CD8-positive, alpha-beta memory T cell (primary cell): Measurements from ENCODE around the gene ACAT2. TPM values are rescaled to one million over a fixed set of nuclear protein-coding genes. Genes with fewer than 3 reads are reported as not detected.
"Not testable (repeated sequence)": the region's sequence is repeated elsewhere in the genome, so short reads cannot be mapped to it uniquely, and the experiment has no call there.

Experiments
- CTCF ChIA-PET: fragments of 350-600 bp; sonication (Branson Sonifier 250); formaldehyde crosslinking; loops from one replicate; lab custom pipeline; 2021; ENCODE audit warnings: antibody characterized with exemption; lab: Charles Lee
- POLR2A ChIA-PET: fragments of 350-600 bp; sonication (Branson Sonifier 250); formaldehyde crosslinking; loops from one replicate; lab custom pipeline; 2021; ENCODE audit warnings: antibody characterized with exemption; lab: Charles Lee
- DNase-seq, 5 donors: peaks; one replicate each; pipeline versions ENCODE4 v3.0.0 to v3.0.0-alpha.2; 2020 to 2022; ENCODE audit warnings: mixed read lengths in 1 of 5
- H3K27ac ChIP-seq: one replicate; pipeline ENCODE4 v1.7.0; 2013; ENCODE audit warnings: low read depth, mild to moderate bottlenecking, low read length, moderate library complexity
- H3K27me3 ChIP-seq: 2 replicates; pipeline ENCODE4 v1.7.0; 2013; ENCODE audit warnings: low read length, mild to moderate bottlenecking; ENCODE audit not compliant: insufficient read depth, poor library complexity, severe bottlenecking
- H3K36me3 ChIP-seq: 2 replicates; pipeline ENCODE4 v1.7.0; 2013; ENCODE audit warnings: mild to moderate bottlenecking, low read length, moderate library complexity; ENCODE audit not compliant: insufficient read depth
- H3K4me1 ChIP-seq: 2 replicates; pipeline ENCODE4 v1.7.0; 2013; ENCODE audit warnings: mild to moderate bottlenecking, low read length, moderate library complexity; ENCODE audit not compliant: insufficient read depth
- H3K4me3 ChIP-seq: 2 replicates; pipeline ENCODE4 v1.7.0; 2013; ENCODE audit warnings: mild to moderate bottlenecking, low read length
- H3K9me3 ChIP-seq: 2 replicates; pipeline ENCODE4 v1.7.0; 2013; ENCODE audit warnings: mild to moderate bottlenecking, low read length
- H3K27ac Mint-ChIP-seq, 8 donors: one replicate each; pipeline ENCODE4 v1.8.0; 2020 to 2021; ENCODE audit warnings: mixed read lengths in 8 of 8, mild to moderate bottlenecking in 6 of 8, inconsistent platforms in 3 of 8, moderate library complexity in 3 of 8
- H3K27me3 Mint-ChIP-seq, 2 donors: one replicate each; pipeline ENCODE4 v1.8.0; 2020 to 2021; ENCODE audit warnings: mixed read lengths in 2 of 2, mild to moderate bottlenecking in 1 of 2, moderate library complexity in 1 of 2
- H3K36me3 Mint-ChIP-seq, 3 donors: one replicate each; pipeline ENCODE4 v1.8.0; 2020 to 2021; ENCODE audit warnings: mixed read lengths in 3 of 3, inconsistent platforms in 1 of 3, mild to moderate bottlenecking in 1 of 3
- H3K4me1 Mint-ChIP-seq, 3 donors: one replicate each; pipeline ENCODE4 v1.8.0; 2020 to 2021; ENCODE audit warnings: mixed read lengths in 3 of 3, inconsistent platforms in 1 of 3, mild to moderate bottlenecking in 1 of 3
- H3K4me3 Mint-ChIP-seq, 7 donors: one replicate each; pipeline ENCODE4 v1.8.0; 2020 to 2021; ENCODE audit warnings: mixed read lengths in 7 of 7, mild to moderate bottlenecking in 6 of 7, moderate library complexity in 4 of 7, inconsistent platforms in 2 of 7
- H3K9me3 Mint-ChIP-seq, 5 donors: one replicate each; pipeline ENCODE4 v1.8.0; 2020 to 2022; ENCODE audit warnings: mixed read lengths in 5 of 5, mild to moderate bottlenecking in 3 of 5, moderate library complexity in 2 of 5, inconsistent platforms in 1 of 5
- polyA plus RNA-seq: library from polyadenylated mRNA; unstranded; fragments of 300-500 nt; fragmentation: Illumina TruSeq; gene quantifications from one replicate; pipeline ENCODE4 v1.2.3, GENCODE V29; 2021
- total RNA-seq, 2 experiments: library from RNA; stranded (reverse); gene quantifications; one replicate each; pipeline ENCODE4 v1.2.3, GENCODE V29; 2021

ACAT2 gene
- total and polyA plus RNA-seq, 3 experiments from 2014 or later, result 33.3 to 69.7 (median 68.8) TPM

- ChIA-PET POLR2A (interaction anchor here (0.5 to 4.5 kb wide), 12 partner anchors 8 to 674 kb away, joined by 3 to 84 read pairs (median 3); partner anchors contain the start of genes ACAT2, IGF2R, SOD2 and WTAP), CTCF (interaction anchor here (1.0 to 2.4 kb wide), 9 partner anchors 20 to 297 kb away, joined by 3 to 12 read pairs (median 4); partner anchors contain the start of genes ACAT2 and WTAP)
- Histone ChIP-seq H3K4me1 (peaks cover 50% of the 10 kb centered on the region), H3K27ac (peak within 1 kb of the TSS; percentile 95), H3K9me3 (no peaks in the 10 kb centered on the region), H3K36me3 (peaks cover 38% of the 10 kb centered on the region), H3K4me3 (peak within 1 kb of the TSS; percentile 97), H3K27me3 (no peaks in the 10 kb centered on the region)
- peak; percentile 85 to 93 (median 87) for DNase-seq
- H3K36me3 Mint-ChIP-seq, result peaks cover 0 to 74% (median 17%) of the 10 kb centered on the region in 3 donors
- H3K9me3 Mint-ChIP-seq, result no peaks in the 10 kb centered on the region
- H3K27ac Mint-ChIP-seq, result peak within 1 kb of the TSS; percentile 94 to 99 (median 98)
- peaks cover 55 to 74% (median 66%) of the 10 kb centered on the region in 3 donors for H3K4me1 Mint-ChIP-seq
- H3K4me3 Mint-ChIP-seq, result peak within 1 kb of the TSS; percentile 93 to 100 (median 98)
- peaks cover 0 to 3% of the 10 kb centered on the region in 2 donors for H3K27me3 Mint-ChIP-seq
Measured at GRCh38 chr6:159790149-159790955, 28.5 kb downstream of the ACAT2 start, which contains the start of gene MRPL18. MRPL18 (plus strand) TSS chr6:159790467; CDS start chr6:159790588, 121 bp downstream.

- POLR2A ChIA-PET, result interaction anchor here (0.5 to 4.5 kb wide), 6 partner anchors 28 to 225 kb away, joined by 3 to 84 read pairs (median 16); partner anchors contain the start of genes ACAT2, IGF2R, SOD2 and WTAP
- H3K4me3 ChIP-seq, result peak overlapping the region; percentile 97
- peaks cover 32% of the 10 kb centered on the region for H3K36me3 ChIP-seq
- Mint-ChIP-seq H3K4me1 (peaks cover 51 to 73% (median 61%) of the 10 kb centered on the region in 3 donors), H3K4me3 (peak overlapping the region; percentile 93 to 100 (median 98)), H3K36me3 (peaks cover 0 to 71% (median 17%) of the 10 kb centered on the region in 3 donors), H3K9me3 (no peaks in the 10 kb centered on the region), H3K27me3 (peaks cover 0 to 3% of the 10 kb centered on the region in 2 donors), H3K27ac (peak overlapping the region; percentile 94 to 99 (median 98))
- H3K27me3 ChIP-seq, result no peaks in the 10 kb centered on the region
- peak overlapping the region; percentile 95 for H3K27ac ChIP-seq
- DNase-seq, result peak in 3 of 5 donors; percentile 6 to 24 (median 11)
- H3K9me3 ChIP-seq, result no peaks in the 10 kb centered on the region
- peaks cover 50% of the 10 kb centered on the region for H3K4me1 ChIP-seq
- CTCF ChIA-PET, result interaction anchor here (1.1 to 2.4 kb wide), 5 partner anchors 31 to 177 kb away, joined by 3 to 12 read pairs (median 5); partner anchors contain the start of gene WTAP
Measured at GRCh38 chr6:159790956-159791598, 29.2 kb downstream of the ACAT2 start.

GRCh38 chr6:159794976-159795375, 33.1 kb downstream of the ACAT2 start:
- peaks cover 33 to 54% (median 37%) of the 10 kb centered on the region in 3 donors for H3K4me1 Mint-ChIP-seq
- H3K9me3 Mint-ChIP-seq, H3K27ac ChIP-seq, H3K4me3 ChIP-seq, DNase-seq, H3K27me3 Mint-ChIP-seq, H3K9me3 ChIP-seq, POLR2A ChIA-PET, H3K4me3 Mint-ChIP-seq, CTCF ChIA-PET, H3K27me3 ChIP-seq: not testable (repeated sequence)
- Histone ChIP-seq H3K36me3 (peaks cover 43% of the 10 kb centered on the region), H3K4me1 (peaks cover 29% of the 10 kb centered on the region)
- H3K27ac Mint-ChIP-seq, result peak overlapping the region in 2 of 8 donors; percentile 5 to 51
- H3K36me3 Mint-ChIP-seq, result peaks cover 4 to 80% (median 16%) of the 10 kb centered on the region in 3 donors

GRCh38 chr6:159797554-159797953, 35.7 kb downstream of the ACAT2 start:
- Histone ChIP-seq H3K36me3 (peaks cover 35% of the 10 kb centered on the region), H3K27me3 (no peaks in the 10 kb centered on the region), H3K4me1 (peaks cover 9% of the 10 kb centered on the region), H3K4me3 (no peak overlapping the region), H3K27ac (no peak overlapping the region), H3K9me3 (no peaks in the 10 kb centered on the region)
- Mint-ChIP-seq H3K4me1 (peaks cover 13 to 33% (median 14%) of the 10 kb centered on the region in 3 donors), H3K27ac (peak overlapping the region in 4 of 8 donors; percentile 35 to 72 (median 46)), H3K36me3 (peaks cover 4 to 67% (median 8%) of the 10 kb centered on the region in 3 donors), H3K9me3 (no peaks in the 10 kb centered on the region), H3K4me3 (no peak overlapping the region), H3K27me3 (no peaks in the 10 kb centered on the region)
- CTCF ChIA-PET, result no interaction called here
- POLR2A ChIA-PET, result no interaction called here
- no peak for DNase-seq

GRCh38 chr6:159800141-159800865, 38.5 kb downstream of the ACAT2 start, which contains the start of gene PNLDC1:
PNLDC1 (plus strand) TSS chr6:159800276; CDS start chr6:159800308, 32 bp downstream.
- peak within 1 kb of the TSS in 1 of 8 donors; percentile 52 for H3K27ac Mint-ChIP-seq
- DNase-seq, result no peak
- no peaks in the 10 kb centered on the region for H3K4me1 ChIP-seq
- no peak within 1 kb of the TSS for H3K27ac ChIP-seq
- H3K4me3 Mint-ChIP-seq, result no peak within 1 kb of the TSS
- CTCF ChIA-PET, result no interaction called here
- no peaks in the 10 kb centered on the region for H3K27me3 ChIP-seq
- H3K9me3 ChIP-seq, result no peaks in the 10 kb centered on the region
- no peaks in the 10 kb centered on the region for H3K27me3 Mint-ChIP-seq
- peaks cover 24% of the 10 kb centered on the region for H3K36me3 ChIP-seq
- H3K4me1 Mint-ChIP-seq, result peaks cover 0 to 11% (median 4%) of the 10 kb centered on the region in 3 donors
- no peaks in the 10 kb centered on the region for H3K9me3 Mint-ChIP-seq
- no peak within 1 kb of the TSS for H3K4me3 ChIP-seq
- H3K36me3 Mint-ChIP-seq, result peaks cover 4 to 49% (median 6%) of the 10 kb centered on the region in 3 donors
- POLR2A ChIA-PET, result no interaction called here

- Histone ChIP-seq H3K27ac (no peak overlapping the region), H3K4me1 (no peaks in the 10 kb centered on the region), H3K27me3 (no peaks in the 10 kb centered on the region), H3K9me3 (no peaks in the 10 kb centered on the region), H3K4me3 (no peak overlapping the region), H3K36me3 (peaks cover 23% of the 10 kb centered on the region)
- H3K4me1 Mint-ChIP-seq, result peaks cover 0 to 6% (median 2%) of the 10 kb centered on the region in 3 donors
- H3K4me3 Mint-ChIP-seq, result no peak overlapping the region
- H3K9me3 Mint-ChIP-seq, result no peaks in the 10 kb centered on the region
- H3K27me3 Mint-ChIP-seq, result no peaks in the 10 kb centered on the region
- H3K27ac Mint-ChIP-seq, result no peak overlapping the region
- CTCF ChIA-PET, result no interaction called here
- POLR2A ChIA-PET, result no interaction called here
- no peak for DNase-seq
- peaks cover 4 to 36% (median 6%) of the 10 kb centered on the region in 3 donors for H3K36me3 Mint-ChIP-seq
Measured at GRCh38 chr6:159801935-159802334, 40.1 kb downstream of the ACAT2 start.

- H3K27ac Mint-ChIP-seq, result no peak overlapping the region
Measured at GRCh38 chr6:159804504-159804903, 42.7 kb downstream of the ACAT2 start.

More at GRCh38 chr6:159804504-159804903, 42.7 kb downstream of the ACAT2 start:
- Histone ChIP-seq H3K4me3 (no peak overlapping the region), H3K9me3 (no peaks in the 10 kb centered on the region), H3K27ac (no peak overlapping the region), H3K27me3 (no peaks in the 10 kb centered on the region), H3K36me3 (peaks cover 5% of the 10 kb centered on the region), H3K4me1 (no peaks in the 10 kb centered on the region)
- Mint-ChIP-seq H3K27me3 (peaks cover 0 to under 1% of the 10 kb centered on the region in 2 donors), H3K9me3 (no peaks in the 10 kb centered on the region), H3K4me3 (no peak overlapping the region), H3K4me1 (no peaks in the 10 kb centered on the region), H3K36me3 (peaks cover 0 to 12% (median 3%) of the 10 kb centered on the region in 3 donors)
- DNase-seq, result no peak
- ChIA-PET CTCF (no interaction called here), POLR2A (no interaction called here)
